H1 (cell line): Measurements from ENCODE around the gene RDH5. TPM values are rescaled to one million over a fixed set of nuclear protein-coding genes. Genes with fewer than 3 reads are reported as not detected.

Experiments used
- CTCF ChIA-PET: fragments of 300-600 bp; sonication (Branson Sonifier 250); formaldehyde crosslinking; loops from one replicate; lab custom pipeline; 2021; ENCODE audit not compliant: partially characterized antibody; lab: Charles Lee
- POLR2A ChIA-PET: fragments of 300-600 bp; sonication (Branson Sonifier 250); formaldehyde crosslinking; loops from one replicate; lab custom pipeline; 2021; ENCODE audit warnings: inconsistent platforms; ENCODE audit not compliant: partially characterized antibody; lab: Charles Lee
- DNase-seq, 2 experiments: peaks; one replicate each; pipeline versions ENCODE4 v3.0.0 to v3.0.0-alpha.2; 2010 to 2022; ENCODE audit warnings: low spot score in 2 of 2, low read depth in 1 of 2, mixed read lengths in 1 of 2
- FAIRE-seq: peaks from 2 replicates; lab custom pipeline; 2011; peaks lifted over from hg19 to GRCh38; lab: Jason Lieb, UNC
- H2AFZ ChIP-seq: 2 replicates; pipeline ENCODE4 v1.8.1; 2012; ENCODE audit warnings: low read length, inconsistent platforms
- H2AK5ac ChIP-seq: 2 replicates; pipeline ENCODE4 v1.6.1; 2013; ENCODE audit warnings: low read depth, low read length
- H2BK120ac ChIP-seq: replicated peaks from 2 replicates; pipeline ENCODE3; 2013; ENCODE audit warnings: low read depth, low read length, inconsistent platforms
- H2BK12ac ChIP-seq: 2 replicates; pipeline ENCODE4 v1.6.1; 2013; ENCODE audit warnings: low read depth, low read length
- H2BK15ac ChIP-seq: 2 replicates; pipeline ENCODE4 v1.6.1; 2013; ENCODE audit warnings: low read length
- H2BK20ac ChIP-seq: 2 replicates; pipeline ENCODE4 v1.6.1; 2013; ENCODE audit warnings: low read length
- H2BK5ac ChIP-seq: 2 replicates; pipeline ENCODE4 v1.6.1; 2013; ENCODE audit warnings: low read depth, low read length
- H3K14ac ChIP-seq: 2 replicates; pipeline ENCODE4 v1.6.1; 2013; ENCODE audit warnings: inconsistent platforms; ENCODE audit not compliant: insufficient read length
- H3K18ac ChIP-seq: 2 replicates; pipeline ENCODE4 v1.6.1; 2013; ENCODE audit warnings: low read length; ENCODE audit errors: extremely low read depth
- H3K23ac ChIP-seq: 2 replicates; pipeline ENCODE4 v1.6.1; 2013; ENCODE audit warnings: inconsistent platforms; ENCODE audit not compliant: insufficient read length
- H3K23me2 ChIP-seq: 2 replicates; pipeline ENCODE4 v1.6.1; 2013; ENCODE audit warnings: low read depth, low read length
- H3K27ac ChIP-seq: 2 replicates; pipeline ENCODE4 v1.6.1; 2011; ENCODE audit warnings: low read depth, low read length, inconsistent platforms
- H3K27me3 ChIP-seq, 4 experiments: replicated peaks in 1 of 4; 1 replicate in 1 of 4; 2 replicates in 3 of 4; pipeline versions ENCODE4 v1.6.1 to v1.8.1; 2011 to 2013; ENCODE audit warnings: low read length in 3 of 4, mild to moderate bottlenecking in 3 of 4, inconsistent platforms in 2 of 4, mixed read lengths in 2 of 4, moderate library complexity in 1 of 4; ENCODE audit not compliant: control insufficient read depth in 3 of 4, insufficient read depth in 3 of 4; ENCODE audit errors: extremely low read depth in 1 of 4
- H3K36me3 ChIP-seq, 4 experiments: 2 replicates each; pipeline versions ENCODE4 v1.6.1 to v1.8.1; 2011 to 2013; ENCODE audit warnings: mild to moderate bottlenecking in 4 of 4, low read length in 3 of 4, moderate library complexity in 2 of 4, control low read depth in 1 of 4, inconsistent platforms in 1 of 4; ENCODE audit not compliant: insufficient read depth in 4 of 4, control insufficient read depth in 2 of 4
- H3K4ac ChIP-seq: replicated peaks from 2 replicates; pipeline ENCODE3; 2013; ENCODE audit warnings: low read length, low read depth, mixed read lengths, inconsistent platforms; ENCODE audit not compliant: insufficient read length
- H3K4me1 ChIP-seq, 4 experiments: replicated peaks in 1 of 4; 1 replicate in 1 of 4; 2 replicates in 3 of 4; pipeline versions ENCODE4 v1.6.1 to v1.8.1; 2011 to 2013; ENCODE audit warnings: low read length in 3 of 4, inconsistent platforms in 2 of 4, mixed read lengths in 1 of 4; ENCODE audit not compliant: insufficient read depth in 4 of 4, control insufficient read depth in 3 of 4
- H3K4me2 ChIP-seq, 2 experiments: 2 replicates each; pipeline versions ENCODE4 v1.6.1 to v1.8.1; 2011 to 2013; ENCODE audit warnings: low read depth in 2 of 2, low read length in 2 of 2, control low read depth in 1 of 2, inconsistent platforms in 1 of 2, mild to moderate bottlenecking in 1 of 2; ENCODE audit not compliant: insufficient read depth in 1 of 2
- H3K4me3 ChIP-seq, 4 experiments: fragments of 200-600, 300-600 bp in 1 of 4; sonication (generic), shearing (Covaris generic), sonication (Bioruptor Twin) in 1 of 4; 2 replicates each; pipeline versions ENCODE4 v1.5.1 to v1.8.1; 2011 to 2016; ENCODE audit warnings: low read length in 4 of 4, low read depth in 3 of 4, control low read depth in 2 of 4, inconsistent platforms in 2 of 4, mild to moderate bottlenecking in 2 of 4, mixed read lengths in 1 of 4, moderate library complexity in 1 of 4; ENCODE audit not compliant: insufficient read depth in 2 of 4; ENCODE audit errors: extremely low read depth in 1 of 4
- H3K56ac ChIP-seq: replicated peaks from 2 replicates; pipeline ENCODE3; 2013; ENCODE audit warnings: low read depth, mild to moderate bottlenecking, mixed read lengths, low read length, inconsistent platforms; ENCODE audit not compliant: insufficient read length
- H3K79me1 ChIP-seq: 2 replicates; pipeline ENCODE4 v1.6.1; 2013; ENCODE audit warnings: low read depth, low read length, control low read depth
- H3K79me2 ChIP-seq, 2 experiments: 2 replicates each; pipeline versions ENCODE4 v1.6.1 to v1.8.1; 2012 to 2013; ENCODE audit warnings: low read length in 2 of 2, mild to moderate bottlenecking in 2 of 2, inconsistent platforms in 1 of 2; ENCODE audit not compliant: insufficient read depth in 2 of 2, control insufficient read depth in 1 of 2
- H3K9ac ChIP-seq, 4 experiments: replicated peaks in 1 of 4; 1 replicate in 1 of 4; 2 replicates in 3 of 4; pipeline versions ENCODE4 v1.6.1 to v1.8.1; 2011 to 2013; ENCODE audit warnings: low read depth in 3 of 4, low read length in 3 of 4, control low read depth in 2 of 4, mild to moderate bottlenecking in 2 of 4, moderate library complexity in 2 of 4, inconsistent platforms in 1 of 4; ENCODE audit errors: extremely low read depth in 1 of 4
- H3K9me3 ChIP-seq, 2 experiments: 2 replicates each; pipeline versions ENCODE4 v1.6.1 to v1.8.1; 2012 to 2013; ENCODE audit warnings: mild to moderate bottlenecking in 2 of 2, moderate library complexity in 2 of 2, control low read depth in 1 of 2, inconsistent platforms in 1 of 2, low read depth in 1 of 2, low read length in 1 of 2, mixed read lengths in 1 of 2; ENCODE audit not compliant: insufficient read depth in 2 of 2
- H4K20me1 ChIP-seq, 2 experiments: replicated peaks in 1 of 2; 2 replicates each; pipeline versions ENCODE3 to v1.8.1; 2011 to 2013; ENCODE audit warnings: inconsistent platforms in 2 of 2, low read length in 2 of 2, mild to moderate bottlenecking in 1 of 2; ENCODE audit not compliant: insufficient read depth in 2 of 2, control insufficient read depth in 1 of 2
- H4K5ac ChIP-seq: 2 replicates; pipeline ENCODE4 v1.6.1; 2013; ENCODE audit warnings: low read length, low read depth, mixed read lengths, inconsistent platforms; ENCODE audit not compliant: insufficient read length
- H4K8ac ChIP-seq: 2 replicates; pipeline ENCODE4 v1.8.0; 2013; ENCODE audit warnings: mild to moderate bottlenecking, moderate library complexity, low read length, inconsistent platforms; ENCODE audit not compliant: insufficient read depth; ENCODE audit errors: extremely low read depth
- H4K91ac ChIP-seq: replicated peaks from 2 replicates; pipeline ENCODE3; 2013; ENCODE audit warnings: low read length, mixed read lengths, inconsistent platforms; ENCODE audit not compliant: insufficient read length
- KDM4A ChIP-seq: IDR thresholded peaks from one replicate; pipeline ENCODE4 v1.7.1; 2012; ENCODE audit warnings: low read depth, mild to moderate bottlenecking, moderate library complexity, low read length, inconsistent platforms; ENCODE audit not compliant: severe bottlenecking
- NANOG ChIP-seq: IDR thresholded peaks from 2 replicates; pipeline ENCODE4 v1.6.1; 2011; ENCODE audit warnings: low read length, low read depth, mild to moderate bottlenecking, inconsistent platforms; ENCODE audit not compliant: insufficient read depth, poor library complexity, severe bottlenecking
- POU5F1 ChIP-seq: IDR thresholded peaks from 2 replicates; pipeline ENCODE4 v1.6.1; 2011; ENCODE audit warnings: low read depth, mild to moderate bottlenecking, low read length, moderate library complexity
- SIRT6 ChIP-seq: IDR thresholded peaks from one replicate; pipeline ENCODE4 v1.7.1; 2012; ENCODE audit warnings: low read length, inconsistent platforms
- SP2 ChIP-seq: IDR thresholded peaks from 2 replicates; pipeline ENCODE4 v1.6.1; 2012; ENCODE audit warnings: mild to moderate bottlenecking, low read length, inconsistent platforms
- SRF ChIP-seq: IDR thresholded peaks from 2 replicates; pipeline ENCODE4 v1.6.1; 2011; ENCODE audit warnings: mild to moderate bottlenecking, low read depth, low read length, moderate library complexity
- TBP ChIP-seq: IDR thresholded peaks from 2 replicates; pipeline ENCODE4 v1.6.1; 2011; ENCODE audit warnings: low read depth, low read length, improper control_type of control experiment
- polyA plus RNA-seq, 7 experiments: library from polyadenylated mRNA; depleted of rRNA in 3 of 7; stranded (reverse) in 5 of 7; unstranded in 2 of 7; fragments of >200 nt in 5 of 7; fragments of 200-250 nt in 2 of 7; gene quantifications; 1 replicate in 5 of 7; 2 replicates in 1 of 7; 4 replicates in 1 of 7; pipeline versions ENCODE4 v1.2.1 to v1.2.3, GENCODE V29; 2011 to 2013; ENCODE audit warnings: missing spikeins in 2 of 7, mixed read lengths in 2 of 7
- total RNA-seq: library from RNA; stranded (reverse); fragmentation: NEBNext Ultra II Directional; extraction: Animal tissue kit (Norgen Biotek cat#: 25700); gene quantifications from 2 replicates; pipeline ENCODE4 v1.2.1, GENCODE V29; 2021
- TF ChIP-seq, protein P1 (sequence below): IDR thresholded peaks from 2 replicates; pipeline ENCODE4 v1.6.1; 2012; ENCODE audit warnings: inconsistent platforms

The RDH5 gene
- total and polyA plus RNA-seq, 2 of the 8 experiments (the other 6 are each of a cell fraction or from before 2014, with no cell fraction given) = 4.2 to 6.0 TPM

GRCh38 chr12:55746913-55747231 lies 26.7 kb downstream of the RDH5 start:
- peak overlapping the region; percentile 82 to 93 for H3K4me2 ChIP-seq
- no peak overlapping the region for H2BK12ac ChIP-seq
- FAIRE-seq (no peak), DNase-seq (no peak)
- H3K79me2 ChIP-seq = peaks cover 10 to 52% of the 10 kb centered on the region in 2 experiments
- ChIA-PET CTCF (interaction anchor here (0.6 to 14.5 kb wide), 20 partner anchors 9 to 250 kb away, joined by 3 to 186 read pairs (median 4); partner anchors contain the start of genes CD63 and SUOX), POLR2A (interaction anchor here (0.8 to 46.5 kb wide), 15 partner anchors 3 to 365 kb away, joined by 3 to 809 read pairs (median 4); partner anchors contain the start of genes CD63, DNAJC14, GDF11 and ORMDL2)
- H3K23ac ChIP-seq = no peak overlapping the region
- no peak overlapping the region for H3K4ac ChIP-seq
- H2BK5ac ChIP-seq = no peak overlapping the region
- H2AK5ac ChIP-seq = no peak overlapping the region
- H3K18ac ChIP-seq = no peak overlapping the region
- no peaks in the 10 kb centered on the region for H3K9me3 ChIP-seq
- H4K20me1 ChIP-seq = peaks cover 10 to 20% of the 10 kb centered on the region in 2 experiments
- peaks cover 13% of the 10 kb centered on the region for H3K79me1 ChIP-seq
- no peak overlapping the region for H2AFZ ChIP-seq
- no peak overlapping the region for H3K9ac ChIP-seq
- H3K27me3 ChIP-seq = no peaks in the 10 kb centered on the region
- peaks cover 6 to 35% (median 23%) of the 10 kb centered on the region in 4 experiments for H3K4me1 ChIP-seq
- H4K91ac ChIP-seq = no peak overlapping the region
- peak overlapping the region; percentile 3 to 87 (median 61); a peak in 5 of 8 replicates for H3K4me3 ChIP-seq
- TF ChIP-seq SIRT6 (no peak), SP2 (no peak), KDM4A (no peak), POU5F1 (peak; percentile 88), NANOG (peak; percentile 56), TBP (no peak), SRF (no peak)
- TF ChIP-seq, protein P1, sequence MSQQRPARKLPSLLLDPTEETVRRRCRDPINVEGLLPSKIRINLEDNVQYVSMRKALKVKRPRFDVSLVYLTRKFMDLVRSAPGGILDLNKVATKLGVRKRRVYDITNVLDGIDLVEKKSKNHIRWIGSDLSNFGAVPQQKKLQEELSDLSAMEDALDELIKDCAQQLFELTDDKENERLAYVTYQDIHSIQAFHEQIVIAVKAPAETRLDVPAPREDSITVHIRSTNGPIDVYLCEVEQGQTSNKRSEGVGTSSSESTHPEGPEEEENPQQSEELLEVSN = no peak
- H2BK120ac ChIP-seq = no peak overlapping the region
- no peak overlapping the region for H2BK20ac ChIP-seq
- no peak overlapping the region for H2BK15ac ChIP-seq
- peaks cover 29% of the 10 kb centered on the region for H3K23me2 ChIP-seq
- H4K5ac ChIP-seq = no peak overlapping the region
- no peak overlapping the region for H3K14ac ChIP-seq
- H3K56ac ChIP-seq = no peak overlapping the region
- no peak overlapping the region for H3K27ac ChIP-seq
- peaks cover 11 to 38% (median 28%) of the 10 kb centered on the region in 4 experiments for H3K36me3 ChIP-seq
- no peak overlapping the region for H4K8ac ChIP-seq
